DOHH2 (cell line): ENCODE results near the gene ZNF316.

Experiments
- EZH2phosphoT487 ChIP-seq: fragments of 200-600 bp; sonication (generic); IDR thresholded peaks from 2 replicates; pipeline ENCODE4 v1.6.1; 2017; ENCODE audit warnings: borderline replicate concordance, mild to moderate bottlenecking, antibody characterized with exemption, low read length, moderate library complexity, mixed read lengths
- TF ChIP-seq, protein P1 (sequence below): fragments of 200-600 bp; sonication (generic); IDR thresholded peaks from one replicate; pipeline ENCODE4 v1.5.1; 2014; ENCODE audit warnings: antibody characterized with exemption, mild to moderate bottlenecking, low read depth, low read length; ENCODE audit not compliant: poor library complexity, severe bottlenecking

DNA sequence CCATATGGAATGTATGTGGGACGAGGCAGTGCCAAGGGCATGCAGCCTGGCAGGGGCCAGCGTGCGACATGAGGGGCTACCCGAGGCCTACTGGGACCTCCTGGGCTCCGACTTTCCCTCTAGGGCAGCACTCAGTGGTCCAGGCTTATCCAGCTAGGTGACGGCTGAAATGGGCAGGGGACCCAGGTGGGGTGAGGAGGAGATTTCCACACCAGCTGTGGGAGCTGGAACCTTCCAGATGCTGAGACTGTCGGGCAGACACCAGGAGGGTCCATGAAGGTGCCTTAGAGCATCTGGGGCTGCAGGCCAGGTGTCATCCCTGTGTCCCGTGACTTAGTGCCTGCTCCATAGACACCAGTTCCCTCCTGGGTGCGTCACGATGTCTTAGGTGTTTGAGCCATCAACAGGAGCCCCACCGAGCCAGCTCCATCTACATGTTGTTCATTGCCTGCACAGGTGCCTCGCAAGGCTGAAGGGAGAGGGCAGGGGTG, 13.4 kb downstream of the ZNF316 start:
- TF ChIP-seq, protein P1, sequence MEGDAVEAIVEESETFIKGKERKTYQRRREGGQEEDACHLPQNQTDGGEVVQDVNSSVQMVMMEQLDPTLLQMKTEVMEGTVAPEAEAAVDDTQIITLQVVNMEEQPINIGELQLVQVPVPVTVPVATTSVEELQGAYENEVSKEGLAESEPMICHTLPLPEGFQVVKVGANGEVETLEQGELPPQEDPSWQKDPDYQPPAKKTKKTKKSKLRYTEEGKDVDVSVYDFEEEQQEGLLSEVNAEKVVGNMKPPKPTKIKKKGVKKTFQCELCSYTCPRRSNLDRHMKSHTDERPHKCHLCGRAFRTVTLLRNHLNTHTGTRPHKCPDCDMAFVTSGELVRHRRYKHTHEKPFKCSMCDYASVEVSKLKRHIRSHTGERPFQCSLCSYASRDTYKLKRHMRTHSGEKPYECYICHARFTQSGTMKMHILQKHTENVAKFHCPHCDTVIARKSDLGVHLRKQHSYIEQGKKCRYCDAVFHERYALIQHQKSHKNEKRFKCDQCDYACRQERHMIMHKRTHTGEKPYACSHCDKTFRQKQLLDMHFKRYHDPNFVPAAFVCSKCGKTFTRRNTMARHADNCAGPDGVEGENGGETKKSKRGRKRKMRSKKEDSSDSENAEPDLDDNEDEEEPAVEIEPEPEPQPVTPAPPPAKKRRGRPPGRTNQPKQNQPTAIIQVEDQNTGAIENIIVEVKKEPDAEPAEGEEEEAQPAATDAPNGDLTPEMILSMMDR: no peak
- no peak for TF ChIP-seq EZH2phosphoT487
